22Rv1 (cell line): ENCODE measurements around the gene YKT6.

Source experiments
- H3K27ac ChIP-seq: fragments of 450-650 bp; 2 replicates; pipeline ENCODE4 v1.5.1; 2017
- CTCF ChIP-seq: fragments of 450-650 bp; IDR thresholded peaks from 2 replicates; pipeline ENCODE4 v1.5.1; 2017; ENCODE audit warnings: mild to moderate bottlenecking
- ZFX ChIP-seq: fragments of 450-650 bp; IDR thresholded peaks from 2 replicates; pipeline ENCODE4 v1.6.1; 2017; ENCODE audit warnings: antibody characterized with exemption, borderline replicate concordance

Gene YKT6

GRCh38 chr7:44222074-44222473 is 21.3 kb downstream of the YKT6 start:
- H3K27ac ChIP-seq = no peak overlapping the region
- TF ChIP-seq CTCF = no peak
- no peak for TF ChIP-seq ZFX

- TF ChIP-seq CTCF = no peak
- TF ChIP-seq ZFX = no peak
- no peak overlapping the region for H3K27ac ChIP-seq
Measured at GRCh38 chr7:44222776-44223261, 22.0 kb downstream of the YKT6 start.

GRCh38 chr7:44223362-44224079 is 22.7 kb downstream of the YKT6 start:
- H3K27ac ChIP-seq = no peak overlapping the region

GRCh38 chr7:44224080-44224973 is 23.5 kb downstream of the YKT6 start:
- no peak overlapping the region for H3K27ac ChIP-seq
- TF ChIP-seq CTCF (no peak), ZFX (no peak)

More at GRCh38 chr7:44223362-44224079, 22.7 kb downstream of the YKT6 start:
- TF ChIP-seq ZFX (no peak), CTCF (no peak)

GRCh38 chr7:44224974-44225565 is 24.3 kb downstream of the YKT6 start:
- H3K27ac ChIP-seq = no peak overlapping the region
- TF ChIP-seq CTCF (no peak), ZFX (no peak)

GRCh38 chr7:44225566-44226395 is 25.0 kb downstream of the YKT6 start:
- TF ChIP-seq CTCF (no peak), ZFX (no peak)

More at GRCh38 chr7:44225566-44226395, 25.0 kb downstream of the YKT6 start:
- no peak overlapping the region for H3K27ac ChIP-seq
